OCI-LY1 (cell line): ENCODE data around the gene VEZF1.

Experiments
- H2AFZ ChIP-seq: fragments of 200-600 bp; sonication (generic), shearing (Covaris generic); 2 replicates; pipeline ENCODE4 v1.6.0; 2014; ENCODE audit warnings: antibody characterized with exemption, mild to moderate bottlenecking, low read length
- H3F3A ChIP-seq: fragments of 200-600 bp; sonication (generic), shearing (Covaris generic); 2 replicates; pipeline ENCODE4 v1.6.0; 2014; ENCODE audit warnings: mild to moderate bottlenecking, antibody characterized with exemption, low read length, moderate library complexity; ENCODE audit not compliant: insufficient read depth
- H3K27ac ChIP-seq: fragments of 200-600 bp; sonication (generic); 2 replicates; pipeline ENCODE4 v1.5.1; 2014; ENCODE audit warnings: low read length, mixed run types, mild to moderate bottlenecking, low read depth; ENCODE audit not compliant: poor library complexity, severe bottlenecking
- H3K27me3 ChIP-seq: fragments of 200-600 bp; sonication (generic); 2 replicates; pipeline ENCODE4 v1.6.0; 2014; ENCODE audit warnings: antibody characterized with exemption, mild to moderate bottlenecking, low read length, moderate library complexity; ENCODE audit not compliant: insufficient read depth
- H3K36me3 ChIP-seq: fragments of 200-600 bp; sonication (generic); 2 replicates; pipeline ENCODE4 v1.6.1; 2014; ENCODE audit warnings: mild to moderate bottlenecking, antibody characterized with exemption, low read length, moderate library complexity, mixed read lengths; ENCODE audit not compliant: insufficient read depth
- H3K4me1 ChIP-seq: fragments of 200-600 bp; sonication (generic); 2 replicates; pipeline ENCODE4 v1.5.1; 2014; ENCODE audit warnings: mild to moderate bottlenecking, low read length, moderate library complexity; ENCODE audit not compliant: insufficient read depth, severe bottlenecking
- H3K4me2 ChIP-seq: fragments of 200-600 bp; sonication (generic), shearing (Covaris generic); 2 replicates; pipeline ENCODE4 v1.6.1; 2014; ENCODE audit warnings: low read length
- H3K4me3 ChIP-seq: fragments of 200-600 bp; sonication (generic); 2 replicates; pipeline ENCODE4 v1.5.1; 2014; ENCODE audit warnings: low read length, low read depth, mild to moderate bottlenecking, mixed read lengths; ENCODE audit not compliant: poor library complexity, severe bottlenecking
- H3K79me2 ChIP-seq: fragments of 200-600 bp; shearing (Covaris generic); 2 replicates; pipeline ENCODE4 v1.6.1; 2016; ENCODE audit warnings: mixed run types, low read length, mixed read lengths; ENCODE audit not compliant: insufficient read depth
- H3K9ac ChIP-seq: fragments of 200-600 bp; sonication (generic), shearing (Covaris generic); 2 replicates; pipeline ENCODE4 v1.6.1; 2014; ENCODE audit warnings: mild to moderate bottlenecking, low read length, mixed read lengths
- H3K9me2 ChIP-seq: fragments of 200-600 bp; sonication (generic), shearing (Covaris generic); 2 replicates; pipeline ENCODE4 v1.6.1; 2014; ENCODE audit warnings: low read depth, mild to moderate bottlenecking, low read length, mixed read lengths
- H3K9me3 ChIP-seq: fragments of 200-600 bp; shearing (Covaris generic); 2 replicates; pipeline ENCODE4 v1.6.1; 2014; ENCODE audit warnings: low read length, mixed read lengths
- H4K20me1 ChIP-seq: fragments of 200-600 bp; sonication (generic), shearing (Covaris generic); 2 replicates; pipeline ENCODE4 v1.6.0; 2016; ENCODE audit warnings: mild to moderate bottlenecking, low read length; ENCODE audit not compliant: insufficient read depth
- EZH2 ChIP-seq: fragments of 200-600 bp; sonication (generic), shearing (Covaris generic); IDR thresholded peaks from 2 replicates; pipeline ENCODE4 v1.8.0; 2017; ENCODE audit warnings: borderline replicate concordance, mixed run types, mild to moderate bottlenecking, antibody characterized with exemption, low read length, moderate library complexity, mixed read lengths
- TF ChIP-seq, protein P1 (sequence below): fragments of 200-600 bp; sonication (generic), shearing (Covaris generic); IDR thresholded peaks from 2 replicates; pipeline ENCODE4 v1.5.1; 2017; ENCODE audit warnings: mild to moderate bottlenecking, antibody characterized with exemption, low read length, moderate library complexity, mixed read lengths

Gene VEZF1

DNA sequence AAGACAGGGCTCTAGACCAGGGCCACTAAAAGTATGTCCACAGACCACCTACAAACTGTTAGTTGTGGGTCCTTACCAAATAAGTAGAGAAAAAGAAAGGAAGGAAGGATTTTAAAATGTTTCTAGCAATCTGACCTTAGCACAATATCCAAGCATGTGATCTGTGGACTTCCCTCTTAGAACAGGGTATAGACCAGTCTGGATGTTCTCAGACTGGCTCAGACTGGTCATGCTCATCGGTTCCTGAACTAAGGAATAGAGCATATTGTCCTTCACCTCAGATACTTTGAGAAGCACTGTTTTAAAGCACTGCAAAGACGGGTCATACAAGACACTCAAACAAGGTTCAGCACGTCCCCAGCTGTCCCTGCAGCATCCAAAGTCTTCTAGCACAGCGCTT lies 58.7 kb downstream of the VEZF1 start:
- no peaks in the 10 kb centered on the region for H3K36me3 ChIP-seq
- no peak overlapping the region for H3K4me2 ChIP-seq
- no peaks in the 10 kb centered on the region for H3K9me3 ChIP-seq
- no peak overlapping the region for H3K9ac ChIP-seq
- H3K27ac ChIP-seq, result no peak overlapping the region
- H3K4me3 ChIP-seq, result no peak overlapping the region
- H4K20me1 ChIP-seq, result no peaks in the 10 kb centered on the region
- H3K9me2 ChIP-seq, result no peaks in the 10 kb centered on the region
- H3K4me1 ChIP-seq, result no peaks in the 10 kb centered on the region
- H2AFZ ChIP-seq, result no peak overlapping the region
- no peaks in the 10 kb centered on the region for H3F3A ChIP-seq
- TF ChIP-seq, protein P1, sequence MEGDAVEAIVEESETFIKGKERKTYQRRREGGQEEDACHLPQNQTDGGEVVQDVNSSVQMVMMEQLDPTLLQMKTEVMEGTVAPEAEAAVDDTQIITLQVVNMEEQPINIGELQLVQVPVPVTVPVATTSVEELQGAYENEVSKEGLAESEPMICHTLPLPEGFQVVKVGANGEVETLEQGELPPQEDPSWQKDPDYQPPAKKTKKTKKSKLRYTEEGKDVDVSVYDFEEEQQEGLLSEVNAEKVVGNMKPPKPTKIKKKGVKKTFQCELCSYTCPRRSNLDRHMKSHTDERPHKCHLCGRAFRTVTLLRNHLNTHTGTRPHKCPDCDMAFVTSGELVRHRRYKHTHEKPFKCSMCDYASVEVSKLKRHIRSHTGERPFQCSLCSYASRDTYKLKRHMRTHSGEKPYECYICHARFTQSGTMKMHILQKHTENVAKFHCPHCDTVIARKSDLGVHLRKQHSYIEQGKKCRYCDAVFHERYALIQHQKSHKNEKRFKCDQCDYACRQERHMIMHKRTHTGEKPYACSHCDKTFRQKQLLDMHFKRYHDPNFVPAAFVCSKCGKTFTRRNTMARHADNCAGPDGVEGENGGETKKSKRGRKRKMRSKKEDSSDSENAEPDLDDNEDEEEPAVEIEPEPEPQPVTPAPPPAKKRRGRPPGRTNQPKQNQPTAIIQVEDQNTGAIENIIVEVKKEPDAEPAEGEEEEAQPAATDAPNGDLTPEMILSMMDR, result no peak
- TF ChIP-seq EZH2, result no peak
- H3K79me2 ChIP-seq, result no peaks in the 10 kb centered on the region
- peaks cover 18% of the 10 kb centered on the region; the same call in 1 of the 2 replicates for H3K27me3 ChIP-seq

DNA sequence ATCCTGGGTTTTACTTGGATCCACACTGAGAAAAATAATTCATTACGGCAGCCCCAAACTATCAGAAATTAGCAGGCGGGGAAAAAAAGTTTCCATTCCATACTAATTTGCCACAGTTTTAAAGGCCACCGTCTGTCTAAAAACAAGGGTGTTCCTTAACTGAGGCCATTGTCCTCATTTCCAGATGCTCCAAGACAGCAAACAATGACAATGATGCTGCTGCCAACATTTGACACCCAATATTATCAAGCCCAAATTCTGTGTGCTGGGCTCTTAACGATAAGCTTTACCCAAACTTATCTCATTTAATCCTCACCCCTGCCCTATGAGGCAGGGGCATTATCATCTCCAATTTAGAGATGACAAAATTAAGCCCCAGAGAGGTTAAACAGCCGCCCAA lies 59.1 kb downstream of the VEZF1 start:
- no peaks in the 10 kb centered on the region for H3K79me2 ChIP-seq
- no peaks in the 10 kb centered on the region for H3K36me3 ChIP-seq
- H3F3A ChIP-seq, result no peaks in the 10 kb centered on the region
- no peak overlapping the region for H3K4me2 ChIP-seq
- H2AFZ ChIP-seq, result no peak overlapping the region
- H3K27ac ChIP-seq, result no peak overlapping the region
- H3K4me3 ChIP-seq, result no peak overlapping the region
- TF ChIP-seq, protein P1, result no peak
- no peak for TF ChIP-seq EZH2
- H3K9ac ChIP-seq, result no peak overlapping the region
- no peaks in the 10 kb centered on the region for H3K9me2 ChIP-seq
- H3K4me1 ChIP-seq, result no peaks in the 10 kb centered on the region
- H3K9me3 ChIP-seq, result no peaks in the 10 kb centered on the region
- peaks cover 19% of the 10 kb centered on the region; the same call in 1 of the 2 replicates for H3K27me3 ChIP-seq
- no peaks in the 10 kb centered on the region for H4K20me1 ChIP-seq

DNA sequence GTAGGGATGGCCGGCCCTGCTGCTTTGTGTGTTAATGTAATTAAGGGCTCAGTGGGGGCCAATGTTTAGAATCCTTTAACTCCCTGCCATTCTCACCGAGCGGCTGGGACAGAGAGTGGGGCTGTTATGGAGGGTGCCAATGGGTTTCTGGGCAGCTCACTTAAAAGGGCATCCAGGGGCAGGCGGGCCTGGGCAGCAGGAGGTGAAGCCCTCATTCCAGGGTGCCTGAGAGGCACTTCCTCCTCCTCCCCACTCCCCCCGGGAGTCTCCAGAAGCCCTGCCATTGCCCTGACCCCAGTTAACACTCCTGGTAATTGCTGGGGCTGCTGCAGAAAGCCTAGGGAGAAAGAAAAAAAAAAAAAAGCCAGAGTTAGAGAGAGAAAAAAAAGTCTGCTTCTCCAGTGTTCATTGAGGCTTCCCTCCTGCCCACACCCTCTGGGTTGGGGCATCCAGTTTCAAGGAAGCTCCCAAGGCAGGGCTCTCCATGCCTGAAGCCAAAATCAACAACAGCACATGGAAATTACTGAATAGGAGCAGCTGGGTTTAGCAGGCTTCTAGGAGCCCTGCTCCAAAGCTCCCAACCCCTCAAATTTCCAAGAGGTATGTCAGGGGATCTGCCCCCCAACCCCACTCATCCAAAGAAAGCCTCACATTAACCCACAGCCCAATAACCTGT lies 60.9 kb downstream of the VEZF1 start:
- TF ChIP-seq, protein P1, result no peak
- TF ChIP-seq EZH2, result no peak
- no peak overlapping the region for H2AFZ ChIP-seq
- peaks cover 24% of the 10 kb centered on the region; the same call in 1 of the 2 replicates for H3K27me3 ChIP-seq
- H3K9me2 ChIP-seq, result no peaks in the 10 kb centered on the region
- H3K9ac ChIP-seq, result no peak overlapping the region
- H3K4me1 ChIP-seq, result no peaks in the 10 kb centered on the region
- H3F3A ChIP-seq, result no peaks in the 10 kb centered on the region
- no peak overlapping the region for H3K4me2 ChIP-seq
- no peak overlapping the region for H3K4me3 ChIP-seq
- no peaks in the 10 kb centered on the region for H3K9me3 ChIP-seq
- no peaks in the 10 kb centered on the region for H3K36me3 ChIP-seq
- no peaks in the 10 kb centered on the region for H3K79me2 ChIP-seq
- no peak overlapping the region for H3K27ac ChIP-seq
- no peaks in the 10 kb centered on the region for H4K20me1 ChIP-seq
